HG02840 (cell line): ENCODE measurements around the gene CSHL1.
"Not testable (repeated sequence)": the region's sequence is repeated elsewhere in the genome, so short reads cannot be mapped to it uniquely, and the experiment has no call there.

Experiments used
- ATAC-seq: cut with Tn5 transposase; IDR thresholded peaks from one replicate; pipeline ENCODE4 v1.9.1; 2021; ENCODE audit warnings: mild to moderate bottlenecking, moderate library complexity, moderate number of reproducible peaks; ENCODE audit not compliant: unreplicated experiment, low FRiP score

Gene CSHL1

GRCh38 chr17:63941162-63941561 lies 30.1 kb upstream of the CSHL1 start:
- no peak for ATAC-seq

- no peak for ATAC-seq
Observed at GRCh38 chr17:63940584-63940983, 29.5 kb upstream of the CSHL1 start.

- no peak for ATAC-seq
Observed at GRCh38 chr17:63939884-63940283, 28.8 kb upstream of the CSHL1 start.

- ATAC-seq: no peak
Observed at GRCh38 chr17:63939401-63939800, 28.3 kb upstream of the CSHL1 start.

GRCh38 chr17:63937920-63938319 lies 26.9 kb upstream of the CSHL1 start:
- no peak for ATAC-seq

GRCh38 chr17:63937319-63937718 lies 26.3 kb upstream of the CSHL1 start:
- no peak for ATAC-seq

GRCh38 chr17:63934183-63935112 lies 23.4 kb upstream of the CSHL1 start:
- ATAC-seq: no peak

GRCh38 chr17:63933598-63933997 lies 22.5 kb upstream of the CSHL1 start:
- ATAC-seq: no peak

- ATAC-seq: no peak
Observed at GRCh38 chr17:63932721-63933120, 21.7 kb upstream of the CSHL1 start.

GRCh38 chr17:63931981-63932561 lies 21.0 kb upstream of the CSHL1 start, which contains the start of gene CD79B:
TSS of gene CD79B (minus strand) at chr17:63932331. CDS start at chr17:63932261, 70 bp downstream.
- ATAC-seq: no peak

- peak; percentile 38 for ATAC-seq
Observed at GRCh38 chr17:63930951-63931575, 20.0 kb upstream of the CSHL1 start.

- ATAC-seq: no peak
Observed at GRCh38 chr17:63929860-63930766, 19.1 kb upstream of the CSHL1 start.

- no peak for ATAC-seq
Observed at GRCh38 chr17:63928966-63929695, 18.1 kb upstream of the CSHL1 start.

- no peak for ATAC-seq
Observed at GRCh38 chr17:63928172-63928666, 17.2 kb upstream of the CSHL1 start.

GRCh38 chr17:63927464-63928171 lies 16.6 kb upstream of the CSHL1 start:
- ATAC-seq: no peak

- ATAC-seq: no peak
Observed at GRCh38 chr17:63926164-63926563, 15.1 kb upstream of the CSHL1 start.

GRCh38 chr17:63925615-63926014 lies 14.6 kb upstream of the CSHL1 start:
- ATAC-seq: no peak

- ATAC-seq: not testable (repeated sequence)
Observed at GRCh38 chr17:63922402-63922801, 11.3 kb upstream of the CSHL1 start.

GRCh38 chr17:63920779-63921178 lies 9.7 kb upstream of the CSHL1 start:
- ATAC-seq: not testable (repeated sequence)
